ENCODE results near the gene CEP128. TPM values are rescaled to one million over a fixed set of nuclear protein-coding genes. Genes with fewer than 3 reads are reported as not detected.

Gene CEP128
- total and polyA plus RNA-seq, 2 experiments from 2014 or later: 7.6 to 17.6 TPM

GRCh38 chr14:80609055-80609454 lies 332.5 kb downstream of the CEP128 start (continued):
- no peak for TF ChIP-seq CTCF (conservative IDR thresholded peaks at IDR 0.05; ENCODE audit: low read depth in 2 of 2)
- no peak for TF ChIP-seq JUNB (IDR thresholded peaks at IDR 0.05; ENCODE audit: unreplicated experiment)
- no peak for TF ChIP-seq POLR2AphosphoS5 (IDR thresholded peaks at IDR 0.05; ENCODE audit: low read depth)
- TF ChIP-seq EZH2 (IDR thresholded peaks at IDR 0.05; ENCODE audit: low read depth, unreplicated experiment): no peak
- no peak for TF ChIP-seq CREB1 (CRISPR knock-in tag; IDR thresholded peaks at IDR 0.05; ENCODE audit: low read depth)
- TF ChIP-seq ZNF331 (CRISPR knock-in tag; IDR thresholded peaks at IDR 0.05; ENCODE audit: low read depth): no peak

- Histone ChIP-seq H4K20me1 (replicated peaks; ENCODE audit: insufficient read depth) (no peaks in the 10 kb centered on the region; the same call in 1 of the 2 replicates), H3K4me1 (ENCODE audit: insufficient read depth) (no peaks in the 10 kb centered on the region), H3K4me3 (no peak overlapping the region), H3F3A (replicated peaks; ENCODE audit: low read depth) (no peaks in the 10 kb centered on the region), H3K9me2 (ENCODE audit: insufficient read depth) (no peaks in the 10 kb centered on the region), H3K79me2 (replicated peaks; ENCODE audit: insufficient read depth) (no peaks in the 10 kb centered on the region), H3K27me3 (ENCODE audit: insufficient read depth) (no peaks in the 10 kb centered on the region), H3K36me3 (ENCODE audit: insufficient read depth) (no peaks in the 10 kb centered on the region), H2AFZ (no peak overlapping the region), H3K27ac (ENCODE audit: low read depth) (no peak overlapping the region), H3K4me2 (no peak overlapping the region)
- H3K4me3 Mint-ChIP-seq: no peak overlapping the region
- H3K27ac Mint-ChIP-seq: no peak overlapping the region
- no peaks in the 10 kb centered on the region for H3K27me3 Mint-ChIP-seq (ENCODE audit: insufficient read depth, low read depth, poor library complexity)
- DNase-seq (ENCODE audit: low spot score) (no peak), ATAC-seq (no peak)
- H3K9me3 Mint-ChIP-seq: no peaks in the 10 kb centered on the region; the same call in 2 of the 3 replicates
- no peaks in the 10 kb centered on the region for H3K36me3 Mint-ChIP-seq (ENCODE audit: low read depth)
- H3K4me1 Mint-ChIP-seq: no peaks in the 10 kb centered on the region
- TF ChIP-seq ETS1 (IDR thresholded peaks at IDR 0.05) (no peak), STAT1 (IDR thresholded peaks at IDR 0.05; ENCODE audit: unreplicated experiment) (no peak), REST (IDR thresholded peaks at IDR 0.05; ENCODE audit: unreplicated experiment) (no peak), ZNF462 (CRISPR knock-in tag; IDR thresholded peaks at IDR 0.05) (no peak), NANOG (IDR thresholded peaks at IDR 0.05; ENCODE audit: borderline replicate concordance) (no peak), ZNF114 (CRISPR knock-in tag; IDR thresholded peaks at IDR 0.05) (no peak)
These were observed 333.0 kb downstream of the CEP128 start for GRCh38 chr14:80608563-80608962.
